H9 (cell line): ENCODE measurements around the gene AP4S1. TPM values are rescaled to one million over a fixed set of nuclear protein-coding genes. Genes with fewer than 3 reads are reported as not detected.

ENCODE experiments used
- DNase-seq: peaks from one replicate; pipeline ENCODE4 v3.0.0-alpha.2; 2017
- H2AFZ ChIP-seq: one replicate; pipeline ENCODE4 v1.6.1; 2013; ENCODE audit warnings: mild to moderate bottlenecking, low read length, control low read depth, moderate library complexity
- H2AK5ac ChIP-seq: 2 replicates; pipeline ENCODE4 v1.6.1; 2013; ENCODE audit warnings: low read length, control low read depth, mixed read lengths; ENCODE audit not compliant: insufficient read length
- H2BK120ac ChIP-seq: one replicate; pipeline ENCODE4 v1.6.1; 2013; ENCODE audit warnings: low read depth, mild to moderate bottlenecking, low read length, control low read depth, inconsistent platforms; ENCODE audit not compliant: poor library complexity, severe bottlenecking
- H2BK12ac ChIP-seq: 2 replicates; pipeline ENCODE4 v1.6.1; 2013; ENCODE audit warnings: low read length, control low read depth, mixed read lengths, low read depth; ENCODE audit not compliant: insufficient read length
- H2BK15ac ChIP-seq: 2 replicates; pipeline ENCODE4 v1.6.1; 2013; ENCODE audit warnings: low read depth, low read length, control low read depth
- H2BK20ac ChIP-seq: one replicate; pipeline ENCODE4 v1.6.1; 2013; ENCODE audit warnings: low read depth, mild to moderate bottlenecking, low read length, control low read depth, inconsistent platforms; ENCODE audit not compliant: poor library complexity, severe bottlenecking
- H2BK5ac ChIP-seq: 2 replicates; pipeline ENCODE4 v1.6.1; 2013; ENCODE audit warnings: low read length, control low read depth, mixed read lengths; ENCODE audit not compliant: insufficient read length
- H3K14ac ChIP-seq: 2 replicates; pipeline ENCODE4 v1.6.1; 2013; ENCODE audit warnings: low read length, control low read depth; ENCODE audit not compliant: insufficient read depth
- H3K18ac ChIP-seq: 2 replicates; pipeline ENCODE4 v1.6.1; 2013; ENCODE audit warnings: low read depth, mild to moderate bottlenecking, mixed read lengths, low read length, control low read depth; ENCODE audit not compliant: insufficient read length
- H3K23ac ChIP-seq: 2 replicates; pipeline ENCODE4 v1.6.1; 2013; ENCODE audit warnings: low read length, control low read depth, mixed read lengths, low read depth; ENCODE audit not compliant: insufficient read length
- H3K23me2 ChIP-seq: 2 replicates; pipeline ENCODE4 v1.6.1; 2013; ENCODE audit warnings: low read depth, mild to moderate bottlenecking, mixed read lengths, low read length, control low read depth; ENCODE audit not compliant: insufficient read length, poor library complexity, severe bottlenecking
- H3K27ac ChIP-seq: 2 replicates; pipeline ENCODE4 v1.5.1; 2013; ENCODE audit warnings: low read length, control low read depth, mixed read lengths, low read depth; ENCODE audit not compliant: insufficient read length
- H3K27me3 ChIP-seq: 2 replicates; pipeline ENCODE4 v1.6.1; 2013; ENCODE audit warnings: low read length, control low read depth, inconsistent platforms; ENCODE audit not compliant: insufficient read depth
- H3K4ac ChIP-seq: 2 replicates; pipeline ENCODE4 v1.6.1; 2013; ENCODE audit warnings: low read depth, mild to moderate bottlenecking, control low read depth, inconsistent platforms, low read length, moderate library complexity
- H3K4me1 ChIP-seq: 2 replicates; pipeline ENCODE4 v1.6.1; 2013; ENCODE audit warnings: low read length, control low read depth, inconsistent platforms; ENCODE audit not compliant: insufficient read depth
- H3K4me2 ChIP-seq: 2 replicates; pipeline ENCODE4 v1.6.1; 2013; ENCODE audit warnings: low read length, control low read depth, mixed read lengths; ENCODE audit not compliant: insufficient read length, insufficient read depth
- H3K56ac ChIP-seq: 2 replicates; pipeline ENCODE4 v1.6.1; 2013; ENCODE audit warnings: low read depth, mild to moderate bottlenecking, mixed read lengths, low read length, control low read depth; ENCODE audit not compliant: insufficient read length
- H3K79me1 ChIP-seq: 2 replicates; pipeline ENCODE4 v1.6.1; 2013; ENCODE audit warnings: low read depth, mild to moderate bottlenecking, moderate library complexity, low read length, control low read depth, inconsistent platforms; ENCODE audit not compliant: insufficient read depth, poor library complexity, severe bottlenecking
- H3K79me2 ChIP-seq: 2 replicates; pipeline ENCODE4 v1.6.1; 2013; ENCODE audit warnings: low read length, control low read depth, inconsistent platforms; ENCODE audit not compliant: insufficient read depth
- H3K9ac ChIP-seq: 2 replicates; pipeline ENCODE4 v1.6.1; 2013; ENCODE audit warnings: low read length, control low read depth, mixed read lengths; ENCODE audit not compliant: insufficient read length; ENCODE audit errors: extremely low read depth
- H3K9me3 ChIP-seq: one replicate; pipeline ENCODE4 v1.6.1; 2013; ENCODE audit warnings: low read depth, low read length, inconsistent platforms; ENCODE audit not compliant: control insufficient read depth
- H3T11ph ChIP-seq: one replicate; pipeline ENCODE4 v1.6.1; 2013; ENCODE audit warnings: mild to moderate bottlenecking, low read length, control low read depth, inconsistent platforms
- H4K20me1 ChIP-seq: one replicate; pipeline ENCODE4 v1.6.1; 2013; ENCODE audit not compliant: control insufficient read depth, insufficient read length, insufficient read depth
- H4K5ac ChIP-seq: 2 replicates; pipeline ENCODE4 v1.6.1; 2013; ENCODE audit warnings: low read depth, mild to moderate bottlenecking, mixed read lengths, low read length, control low read depth; ENCODE audit not compliant: insufficient read length
- H4K8ac ChIP-seq: replicated peaks from 2 replicates; pipeline ENCODE4 v1.6.1; 2013; ENCODE audit warnings: low read length, control low read depth, mixed read lengths, low read depth; ENCODE audit not compliant: insufficient read length
- H4K91ac ChIP-seq: 2 replicates; pipeline ENCODE4 v1.6.1; 2013; ENCODE audit warnings: low read depth, mild to moderate bottlenecking, moderate library complexity, mixed read lengths, low read length, control low read depth; ENCODE audit not compliant: insufficient read length
- H3K27ac Mint-ChIP-seq, 3 experiments: 2 replicates in 2 of 3; 3 replicates in 1 of 3; pipeline ENCODE4 v1.8.0; 2020 to 2021; ENCODE audit warnings: mixed read lengths in 3 of 3, mild to moderate bottlenecking in 1 of 3, moderate library complexity in 1 of 3
- H3K27me3 Mint-ChIP-seq: 2 replicates; pipeline ENCODE4 v1.8.0; 2021; ENCODE audit warnings: low read depth, mild to moderate bottlenecking, moderate library complexity, mixed read lengths
- H3K36me3 Mint-ChIP-seq, 3 experiments: 2 replicates in 2 of 3; 3 replicates in 1 of 3; pipeline ENCODE4 v1.8.0; 2020 to 2021; ENCODE audit warnings: low read depth in 3 of 3, mixed read lengths in 3 of 3; ENCODE audit not compliant: insufficient read depth in 1 of 3
- H3K4me1 Mint-ChIP-seq, 2 experiments: 2 replicates each; pipeline ENCODE4 v1.8.0; 2020; ENCODE audit warnings: mixed read lengths in 2 of 2
- H3K4me3 Mint-ChIP-seq, 2 experiments: 2 replicates in 1 of 2; 3 replicates in 1 of 2; pipeline ENCODE4 v1.8.0; 2020 to 2021; ENCODE audit warnings: mild to moderate bottlenecking in 2 of 2, mixed read lengths in 2 of 2, moderate library complexity in 1 of 2
- H3K9me3 Mint-ChIP-seq, 2 experiments: 2 replicates in 1 of 2; 3 replicates in 1 of 2; pipeline ENCODE4 v1.8.0; 2020; ENCODE audit warnings: mild to moderate bottlenecking in 2 of 2, mixed read lengths in 2 of 2, moderate library complexity in 1 of 2
- WGBS: extraction: QIAGEN DNeasy Blood & Tissue Kit; methylation state at CpG from one replicate; pipeline ENCODE4 v1.1.7; 2013; ENCODE audit warnings: missing lambda C conversion rate, low lambda C conversion rate, mixed read lengths; ENCODE audit not compliant: insufficient read length; ENCODE audit errors: extremely low coverage; 5-methylcytosine and 5-hydroxymethylcytosine counted together
- total RNA-seq: library from RNA; stranded (reverse); gene quantifications from 2 replicates; pipeline ENCODE4 v1.2.1, GENCODE V29; 2021
- TF ChIP-seq, protein P1 (sequence below): fragments of 200-600 bp; sonication (generic); conservative IDR thresholded peaks from 3 replicates; pipeline ENCODE4 v1.8.0; 2021; ENCODE audit warnings: antibody characterized with exemption, mild to moderate bottlenecking

AP4S1 gene
- total RNA-seq, 1 experiment from 2014 or later, result 13.7 TPM

DNA sequence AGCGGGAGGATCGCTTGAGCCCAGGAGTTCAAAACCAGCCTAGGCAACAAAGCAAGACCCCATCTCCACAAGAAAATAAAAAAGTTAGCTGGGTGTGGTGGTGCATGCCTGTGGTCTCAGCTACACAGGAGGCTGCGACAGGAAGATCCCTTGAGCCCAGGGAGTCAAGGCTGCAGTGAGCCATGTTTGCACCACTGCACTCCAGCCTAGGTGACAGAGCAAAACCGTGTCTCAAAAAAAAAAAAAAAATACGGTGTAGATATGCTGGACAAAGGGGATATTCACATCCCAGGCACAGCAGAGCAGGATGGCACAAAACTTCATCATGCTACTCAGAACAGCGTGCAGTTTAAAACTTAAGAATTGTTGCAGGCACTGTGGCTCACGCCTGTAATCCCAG, 25.6 kb downstream of the AP4S1 start:
- Histone ChIP-seq H3K9me3 (no peaks in the 10 kb centered on the region), H2BK12ac (no peak overlapping the region), H3K9ac (no peak overlapping the region), H4K91ac (no peak overlapping the region), H2AFZ (no peak overlapping the region), H2AK5ac (no peak overlapping the region), H3K18ac (no peak overlapping the region), H3K4me2 (no peak overlapping the region), H3K79me1 (no peaks in the 10 kb centered on the region), H2BK15ac (no peak overlapping the region), H3K14ac (no peak overlapping the region), H4K5ac (no peak overlapping the region), H2BK20ac (no peak overlapping the region), H3K27me3 (no peaks in the 10 kb centered on the region), H4K20me1 (no peaks in the 10 kb centered on the region), H3K23me2 (no peaks in the 10 kb centered on the region), H2BK5ac (no peak overlapping the region), H3K4me1 (no peaks in the 10 kb centered on the region), H3K27ac (no peak overlapping the region), H2BK120ac (no peak overlapping the region), H4K8ac (no peak overlapping the region), H3K23ac (no peak overlapping the region), H3K4ac (no peak overlapping the region), H3K56ac (no peak overlapping the region), H3T11ph (no peak overlapping the region), H3K79me2 (no peaks in the 10 kb centered on the region)
- no peak for DNase-seq
- no peaks in the 10 kb centered on the region for H3K27me3 Mint-ChIP-seq
- peak overlapping the region in 2 of 3 experiments; percentile 2 to 29; a peak in 3 of 7 replicates for H3K27ac Mint-ChIP-seq
- H3K36me3 Mint-ChIP-seq, result peaks cover 0 to 4% (median 0%) of the 10 kb centered on the region in 3 experiments; a peak in 1 of 7 replicates
- TF ChIP-seq, protein P1, sequence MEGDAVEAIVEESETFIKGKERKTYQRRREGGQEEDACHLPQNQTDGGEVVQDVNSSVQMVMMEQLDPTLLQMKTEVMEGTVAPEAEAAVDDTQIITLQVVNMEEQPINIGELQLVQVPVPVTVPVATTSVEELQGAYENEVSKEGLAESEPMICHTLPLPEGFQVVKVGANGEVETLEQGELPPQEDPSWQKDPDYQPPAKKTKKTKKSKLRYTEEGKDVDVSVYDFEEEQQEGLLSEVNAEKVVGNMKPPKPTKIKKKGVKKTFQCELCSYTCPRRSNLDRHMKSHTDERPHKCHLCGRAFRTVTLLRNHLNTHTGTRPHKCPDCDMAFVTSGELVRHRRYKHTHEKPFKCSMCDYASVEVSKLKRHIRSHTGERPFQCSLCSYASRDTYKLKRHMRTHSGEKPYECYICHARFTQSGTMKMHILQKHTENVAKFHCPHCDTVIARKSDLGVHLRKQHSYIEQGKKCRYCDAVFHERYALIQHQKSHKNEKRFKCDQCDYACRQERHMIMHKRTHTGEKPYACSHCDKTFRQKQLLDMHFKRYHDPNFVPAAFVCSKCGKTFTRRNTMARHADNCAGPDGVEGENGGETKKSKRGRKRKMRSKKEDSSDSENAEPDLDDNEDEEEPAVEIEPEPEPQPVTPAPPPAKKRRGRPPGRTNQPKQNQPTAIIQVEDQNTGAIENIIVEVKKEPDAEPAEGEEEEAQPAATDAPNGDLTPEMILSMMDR, result no peak
- no peak overlapping the region for H3K4me3 Mint-ChIP-seq
- no CpG with 5 or more reads among the region's 7 CpGs for WGBS
- H3K9me3 Mint-ChIP-seq, result no peaks in the 10 kb centered on the region
- no peaks in the 10 kb centered on the region for H3K4me1 Mint-ChIP-seq
